DOHH2 (cell line): Measurements from ENCODE around the gene NAA30.

Experiments used
- H3F3A ChIP-seq: fragments of 200-600 bp; sonication (generic), shearing (Covaris generic); 2 replicates; pipeline ENCODE4 v1.6.0; 2016; ENCODE audit warnings: antibody characterized with exemption, mild to moderate bottlenecking; ENCODE audit not compliant: control insufficient read depth, insufficient read depth
- H3K27ac ChIP-seq: fragments of 200-600 bp; sonication (generic); 2 replicates; pipeline ENCODE4 v1.5.1; 2014; ENCODE audit warnings: low read depth, mild to moderate bottlenecking, low read length, moderate library complexity
- H3K27me3 ChIP-seq: fragments of 200-600 bp; sonication (generic); 2 replicates; pipeline ENCODE4 v1.6.1; 2014; ENCODE audit warnings: mild to moderate bottlenecking, low read length, mixed read lengths; ENCODE audit not compliant: control insufficient read depth
- H3K36me3 ChIP-seq: fragments of 200-600 bp; sonication (generic); 2 replicates; pipeline ENCODE4 v1.6.1; 2014; ENCODE audit warnings: mild to moderate bottlenecking, low read length, moderate library complexity, mixed read lengths; ENCODE audit not compliant: control insufficient read depth
- H3K4me1 ChIP-seq: fragments of 200-600 bp; sonication (generic); 2 replicates; pipeline ENCODE4 v1.6.1; 2014; ENCODE audit warnings: mild to moderate bottlenecking, low read length, mixed read lengths; ENCODE audit not compliant: control insufficient read depth
- H3K4me2 ChIP-seq: fragments of 200-600 bp; sonication (generic); 2 replicates; pipeline ENCODE4 v1.6.0; 2014; ENCODE audit warnings: mild to moderate bottlenecking, low read length, moderate library complexity
- H3K4me3 ChIP-seq: fragments of 200-600 bp; sonication (generic); 2 replicates; pipeline ENCODE4 v1.5.1; 2014; ENCODE audit warnings: mild to moderate bottlenecking, low read length, mixed read lengths
- H3K79me2 ChIP-seq: fragments of 200-600 bp; sonication (generic); 2 replicates; pipeline ENCODE4 v1.6.1; 2014; ENCODE audit warnings: mild to moderate bottlenecking, low read length, mixed read lengths; ENCODE audit not compliant: control insufficient read depth
- H3K9me2 ChIP-seq: fragments of 200-600 bp; sonication (generic); replicated peaks from 2 replicates; pipeline ENCODE4 v1.6.1; 2014; ENCODE audit warnings: mild to moderate bottlenecking, low read length, mixed read lengths; ENCODE audit not compliant: control insufficient read depth
- H3K9me3 ChIP-seq: fragments of 200-600 bp; sonication (generic); 2 replicates; pipeline ENCODE4 v1.6.1; 2014; ENCODE audit warnings: antibody characterized with exemption, low read length, mixed read lengths; ENCODE audit not compliant: control insufficient read depth, insufficient read depth
- H4K20me1 ChIP-seq: fragments of 200-600 bp; sonication (generic); 2 replicates; pipeline ENCODE4 v1.6.0; 2014; ENCODE audit warnings: low read depth, mild to moderate bottlenecking, antibody characterized with exemption, low read length, moderate library complexity; ENCODE audit not compliant: control insufficient read depth, insufficient read depth
- EZH2phosphoT487 ChIP-seq: fragments of 200-600 bp; sonication (generic); IDR thresholded peaks from 2 replicates; pipeline ENCODE4 v1.6.1; 2017; ENCODE audit warnings: borderline replicate concordance, mild to moderate bottlenecking, antibody characterized with exemption, low read length, moderate library complexity, mixed read lengths
- TF ChIP-seq, protein P1 (sequence below): fragments of 200-600 bp; sonication (generic); IDR thresholded peaks from one replicate; pipeline ENCODE4 v1.5.1; 2014; ENCODE audit warnings: antibody characterized with exemption, mild to moderate bottlenecking, low read depth, low read length; ENCODE audit not compliant: poor library complexity, severe bottlenecking

Gene NAA30

GRCh38 chr14:57412341-57412740, 22.0 kb downstream of the NAA30 start:
- Histone ChIP-seq H3K79me2 (no peaks in the 10 kb centered on the region), H3K9me2 (no peaks in the 10 kb centered on the region), H3K4me1 (no peaks in the 10 kb centered on the region), H3K27me3 (0 out of 2 replicates have a peak, but pooled peaks cover 4% of the 10 kb centered on the region), H3K9me3 (no peaks in the 10 kb centered on the region), H3F3A (no peaks in the 10 kb centered on the region), H3K4me3 (no peak overlapping the region), H4K20me1 (no peaks in the 10 kb centered on the region; the same call in 1 of the 2 replicates), H3K27ac (no peak overlapping the region), H3K36me3 (peaks cover 26% of the 10 kb centered on the region), H3K4me2 (no peak overlapping the region)
- no peak for TF ChIP-seq EZH2phosphoT487
- TF ChIP-seq, protein P1, sequence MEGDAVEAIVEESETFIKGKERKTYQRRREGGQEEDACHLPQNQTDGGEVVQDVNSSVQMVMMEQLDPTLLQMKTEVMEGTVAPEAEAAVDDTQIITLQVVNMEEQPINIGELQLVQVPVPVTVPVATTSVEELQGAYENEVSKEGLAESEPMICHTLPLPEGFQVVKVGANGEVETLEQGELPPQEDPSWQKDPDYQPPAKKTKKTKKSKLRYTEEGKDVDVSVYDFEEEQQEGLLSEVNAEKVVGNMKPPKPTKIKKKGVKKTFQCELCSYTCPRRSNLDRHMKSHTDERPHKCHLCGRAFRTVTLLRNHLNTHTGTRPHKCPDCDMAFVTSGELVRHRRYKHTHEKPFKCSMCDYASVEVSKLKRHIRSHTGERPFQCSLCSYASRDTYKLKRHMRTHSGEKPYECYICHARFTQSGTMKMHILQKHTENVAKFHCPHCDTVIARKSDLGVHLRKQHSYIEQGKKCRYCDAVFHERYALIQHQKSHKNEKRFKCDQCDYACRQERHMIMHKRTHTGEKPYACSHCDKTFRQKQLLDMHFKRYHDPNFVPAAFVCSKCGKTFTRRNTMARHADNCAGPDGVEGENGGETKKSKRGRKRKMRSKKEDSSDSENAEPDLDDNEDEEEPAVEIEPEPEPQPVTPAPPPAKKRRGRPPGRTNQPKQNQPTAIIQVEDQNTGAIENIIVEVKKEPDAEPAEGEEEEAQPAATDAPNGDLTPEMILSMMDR = no peak

- Histone ChIP-seq H3F3A (no peaks in the 10 kb centered on the region), H3K27me3 (0 out of 2 replicates have a peak, but pooled peaks cover 4% of the 10 kb centered on the region)
Measured at GRCh38 chr14:57413849-57414248, 23.5 kb downstream of the NAA30 start.

GRCh38 chr14:57417228-57417627, 26.8 kb downstream of the NAA30 start:
- H3K4me2 ChIP-seq = no peak overlapping the region
- TF ChIP-seq, protein P1 = no peak
- no peak for TF ChIP-seq EZH2phosphoT487

More at GRCh38 chr14:57413849-57414248, 23.5 kb downstream of the NAA30 start:
- H3K27ac ChIP-seq = no peak overlapping the region
- TF ChIP-seq, protein P1 = no peak
- no peak for TF ChIP-seq EZH2phosphoT487
- no peaks in the 10 kb centered on the region for H3K79me2 ChIP-seq
- H3K4me1 ChIP-seq = no peaks in the 10 kb centered on the region
- H3K36me3 ChIP-seq = peaks cover 15% of the 10 kb centered on the region
- H3K4me3 ChIP-seq = no peak overlapping the region
- H4K20me1 ChIP-seq = no peaks in the 10 kb centered on the region; the same call in 1 of the 2 replicates
- H3K9me3 ChIP-seq = no peaks in the 10 kb centered on the region
- no peaks in the 10 kb centered on the region for H3K9me2 ChIP-seq
- H3K4me2 ChIP-seq = no peak overlapping the region

More at GRCh38 chr14:57417228-57417627, 26.8 kb downstream of the NAA30 start:
- Histone ChIP-seq H3K27me3 (peaks cover 9% of the 10 kb centered on the region; the same call in 1 of the 2 replicates), H3K27ac (no peak overlapping the region), H3K79me2 (no peaks in the 10 kb centered on the region), H3F3A (no peaks in the 10 kb centered on the region), H3K9me2 (no peaks in the 10 kb centered on the region), H3K4me1 (no peaks in the 10 kb centered on the region), H3K4me3 (no peak overlapping the region), H4K20me1 (no peaks in the 10 kb centered on the region; the same call in 1 of the 2 replicates), H3K9me3 (no peaks in the 10 kb centered on the region), H3K36me3 (no peaks in the 10 kb centered on the region)
